ENCODE results near the gene RASL12.

RASL12 gene

GRCh38 chr15:65051266-65051665 is 16.5 kb downstream of the RASL12 start:
- Histone ChIP-seq H3K4me3 (ENCODE audit: insufficient read depth in 1 of 2, low read depth in 1 of 2, low read length in 2 of 2) (no peak overlapping the region), H4K8ac (ENCODE audit: low read length) (no peak overlapping the region), H3K79me1 (replicated peaks; ENCODE audit: low read length, poor library complexity, severe bottlenecking) (no peaks in the 10 kb centered on the region), H2BK120ac (ENCODE audit: low read depth, low read length) (no peak overlapping the region), H2BK15ac (ENCODE audit: low read depth, poor library complexity, severe bottlenecking) (no peak overlapping the region), H3K27me3 (ENCODE audit: control insufficient read depth in 1 of 2, insufficient read depth in 1 of 2, low read length in 2 of 2) (peaks cover 14 to 15% of the 10 kb centered on the region in 2 experiments), H3K23ac (ENCODE audit: low read length in 2 of 2) (no peak overlapping the region), H3K4me2 (ENCODE audit: low read length, poor library complexity, severe bottlenecking) (no peak overlapping the region), H2BK5ac (ENCODE audit: low read depth, low read length, poor library complexity, severe bottlenecking) (no peak overlapping the region), H3K9ac (ENCODE audit: low read length) (no peak overlapping the region), H3K14ac (ENCODE audit: low read length in 2 of 2) (no peak overlapping the region), H3K4ac (ENCODE audit: low read depth in 1 of 2, low read length in 2 of 2) (no peak overlapping the region), H2AK5ac (ENCODE audit: low read length, severe bottlenecking) (no peak overlapping the region), H3K18ac (ENCODE audit: low read depth in 1 of 2, low read length in 2 of 2) (no peak overlapping the region), H3K27ac (ENCODE audit: low read length, poor library complexity, severe bottlenecking) (no peak overlapping the region), H4K91ac (ENCODE audit: low read length) (no peak overlapping the region), H2BK12ac (ENCODE audit: low read length in 2 of 2) (no peak overlapping the region), H2AFZ (ENCODE audit: low read depth, low read length) (no peak overlapping the region), H3K9me3 (ENCODE audit: control insufficient read depth, low read length) (no peaks in the 10 kb centered on the region), H3K4me1 (ENCODE audit: control insufficient read depth, insufficient read depth, low read depth, low read length) (peaks cover 23% of the 10 kb centered on the region), H3K36me3 (ENCODE audit: control insufficient read depth in 1 of 2, insufficient read depth in 2 of 2, low read depth in 1 of 2, low read length in 2 of 2) (no peaks in the 10 kb centered on the region)
- DNase-seq, result no peak
- WGBS, result 100% methylated on average over 2 of the region's 2 CpGs

GRCh38 chr15:65050270-65050669 is 17.5 kb downstream of the RASL12 start:
- Histone ChIP-seq H3K23ac (ENCODE audit: low read length in 2 of 2) (no peak overlapping the region), H3K4me2 (ENCODE audit: low read length, poor library complexity, severe bottlenecking) (no peak overlapping the region), H2BK12ac (ENCODE audit: low read length in 2 of 2) (no peak overlapping the region), H3K4ac (ENCODE audit: low read depth in 1 of 2, low read length in 2 of 2) (no peak overlapping the region), H3K9me3 (ENCODE audit: control insufficient read depth, low read length) (no peaks in the 10 kb centered on the region), H2AK5ac (ENCODE audit: low read length, severe bottlenecking) (no peak overlapping the region), H3K4me1 (ENCODE audit: control insufficient read depth, insufficient read depth, low read depth, low read length) (peaks cover 17% of the 10 kb centered on the region), H4K91ac (ENCODE audit: low read length) (no peak overlapping the region), H3K27ac (ENCODE audit: low read length, poor library complexity, severe bottlenecking) (no peak overlapping the region), H3K27me3 (ENCODE audit: control insufficient read depth in 1 of 2, insufficient read depth in 1 of 2, low read length in 2 of 2) (peaks cover 11 to 15% of the 10 kb centered on the region in 2 experiments), H3K79me1 (replicated peaks; ENCODE audit: low read length, poor library complexity, severe bottlenecking) (no peaks in the 10 kb centered on the region), H3K9ac (ENCODE audit: low read length) (no peak overlapping the region), H2BK5ac (ENCODE audit: low read depth, low read length, poor library complexity, severe bottlenecking) (no peak overlapping the region), H3K36me3 (ENCODE audit: control insufficient read depth in 1 of 2, insufficient read depth in 2 of 2, low read depth in 1 of 2, low read length in 2 of 2) (no peaks in the 10 kb centered on the region), H2BK120ac (ENCODE audit: low read depth, low read length) (no peak overlapping the region), H2AFZ (ENCODE audit: low read depth, low read length) (no peak overlapping the region), H3K4me3 (ENCODE audit: insufficient read depth in 1 of 2, low read depth in 1 of 2, low read length in 2 of 2) (no peak overlapping the region), H3K18ac (ENCODE audit: low read depth in 1 of 2, low read length in 2 of 2) (no peak overlapping the region), H4K8ac (ENCODE audit: low read length) (no peak overlapping the region), H3K14ac (ENCODE audit: low read length in 2 of 2) (no peak overlapping the region), H2BK15ac (ENCODE audit: low read depth, poor library complexity, severe bottlenecking) (no peak overlapping the region)
- WGBS, result 38% methylated on average over 3 of the region's 4 CpGs
- no peak for DNase-seq

- no peak overlapping the region for H4K8ac ChIP-seq (ENCODE audit: low read length)
- peak overlapping the region; percentile 55 for H3K4me2 ChIP-seq (ENCODE audit: low read length, poor library complexity, severe bottlenecking)
- 23% methylated on average over 19 of the region's 19 CpGs for WGBS
- DNase-seq, result peak; percentile 88
- H3K9ac ChIP-seq (ENCODE audit: low read length), result peak overlapping the region; percentile 45
- no peak overlapping the region for H2BK120ac ChIP-seq (ENCODE audit: low read depth, low read length)
- H2BK12ac ChIP-seq (ENCODE audit: low read length in 2 of 2), result no peak overlapping the region
- no peak overlapping the region for H3K27ac ChIP-seq (ENCODE audit: low read length, poor library complexity, severe bottlenecking)
- H3K4ac ChIP-seq (ENCODE audit: low read depth in 1 of 2, low read length in 2 of 2), result no peak overlapping the region
- H3K14ac ChIP-seq (ENCODE audit: low read length in 2 of 2), result no peak overlapping the region
- no peak overlapping the region for H2BK5ac ChIP-seq (ENCODE audit: low read depth, low read length, poor library complexity, severe bottlenecking)
- H3K27me3 ChIP-seq (ENCODE audit: control insufficient read depth in 1 of 2, insufficient read depth in 1 of 2, low read length in 2 of 2), result peaks cover 11 to 15% of the 10 kb centered on the region in 2 experiments
- no peaks in the 10 kb centered on the region for H3K36me3 ChIP-seq (ENCODE audit: control insufficient read depth in 1 of 2, insufficient read depth in 2 of 2, low read depth in 1 of 2, low read length in 2 of 2)
- no peak overlapping the region for H4K91ac ChIP-seq (ENCODE audit: low read length)
- no peak overlapping the region for H3K18ac ChIP-seq (ENCODE audit: low read depth in 1 of 2, low read length in 2 of 2)
- H3K23ac ChIP-seq (ENCODE audit: low read length in 2 of 2), result no peak overlapping the region
- no peaks in the 10 kb centered on the region for H3K79me1 ChIP-seq (replicated peaks; ENCODE audit: low read length, poor library complexity, severe bottlenecking)
- H2AK5ac ChIP-seq (ENCODE audit: low read length, severe bottlenecking), result no peak overlapping the region
- H3K9me3 ChIP-seq (ENCODE audit: control insufficient read depth, low read length), result no peaks in the 10 kb centered on the region
- no peak overlapping the region for H2BK15ac ChIP-seq (ENCODE audit: low read depth, poor library complexity, severe bottlenecking)
- H3K4me3 ChIP-seq (ENCODE audit: insufficient read depth in 1 of 2, low read depth in 1 of 2, low read length in 2 of 2), result peak overlapping the region in 1 of 2 experiments; percentile 75
- peaks cover 16% of the 10 kb centered on the region for H3K4me1 ChIP-seq (ENCODE audit: control insufficient read depth, insufficient read depth, low read depth, low read length)
- no peak overlapping the region for H2AFZ ChIP-seq (ENCODE audit: low read depth, low read length)
These were observed 18.4 kb downstream of the RASL12 start for GRCh38 chr15:65049418-65049840.

DNA sequence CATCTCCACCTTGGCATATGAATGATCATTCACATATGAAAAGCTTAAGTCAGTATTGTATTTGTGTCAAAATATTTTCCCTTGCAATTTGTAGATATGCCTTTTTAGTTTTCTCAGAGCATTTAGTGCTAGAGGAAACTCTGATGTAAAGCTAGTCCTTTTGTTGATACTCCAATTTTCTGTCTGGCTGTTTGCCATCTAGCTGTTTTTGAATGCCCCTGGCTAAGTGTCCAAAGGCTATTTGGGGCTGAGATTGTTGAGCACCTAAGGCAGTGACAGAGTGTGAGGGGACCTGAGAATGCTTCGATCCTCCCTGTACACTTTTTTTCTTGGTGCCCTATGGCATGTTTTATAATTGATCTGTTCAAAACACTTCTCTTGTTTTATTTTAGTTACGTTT is 19.6 kb downstream of the RASL12 start:
- no peak overlapping the region for H4K91ac ChIP-seq (ENCODE audit: low read length)
- H2BK15ac ChIP-seq (ENCODE audit: low read depth, poor library complexity, severe bottlenecking), result no peak overlapping the region
- H3K36me3 ChIP-seq (ENCODE audit: control insufficient read depth in 1 of 2, insufficient read depth in 2 of 2, low read depth in 1 of 2, low read length in 2 of 2), result no peaks in the 10 kb centered on the region
- no peaks in the 10 kb centered on the region for H3K79me1 ChIP-seq (replicated peaks; ENCODE audit: low read length, poor library complexity, severe bottlenecking)
- no peak overlapping the region for H2BK5ac ChIP-seq (ENCODE audit: low read depth, low read length, poor library complexity, severe bottlenecking)
- no peak overlapping the region for H2BK120ac ChIP-seq (ENCODE audit: low read depth, low read length)
- H3K27me3 ChIP-seq (ENCODE audit: control insufficient read depth in 1 of 2, insufficient read depth in 1 of 2, low read length in 2 of 2), result peaks cover 5 to 15% of the 10 kb centered on the region in 2 experiments
- no peak overlapping the region for H2AK5ac ChIP-seq (ENCODE audit: low read length, severe bottlenecking)
- DNase-seq, result no peak
- no peak overlapping the region for H3K4me2 ChIP-seq (ENCODE audit: low read length, poor library complexity, severe bottlenecking)
- H3K27ac ChIP-seq (ENCODE audit: low read length, poor library complexity, severe bottlenecking), result no peak overlapping the region
- H3K4me3 ChIP-seq (ENCODE audit: insufficient read depth in 1 of 2, low read depth in 1 of 2, low read length in 2 of 2), result no peak overlapping the region
- no peak overlapping the region for H3K14ac ChIP-seq (ENCODE audit: low read length in 2 of 2)
- H3K4ac ChIP-seq (ENCODE audit: low read depth in 1 of 2, low read length in 2 of 2), result no peak overlapping the region
- no CpG with 5 or more reads among the region's 2 CpGs for WGBS
- H3K23ac ChIP-seq (ENCODE audit: low read length in 2 of 2), result no peak overlapping the region
- peaks cover 17% of the 10 kb centered on the region for H3K4me1 ChIP-seq (ENCODE audit: control insufficient read depth, insufficient read depth, low read depth, low read length)
- H3K18ac ChIP-seq (ENCODE audit: low read depth in 1 of 2, low read length in 2 of 2), result no peak overlapping the region
- no peak overlapping the region for H3K9ac ChIP-seq (ENCODE audit: low read length)
- H2AFZ ChIP-seq (ENCODE audit: low read depth, low read length), result no peak overlapping the region
- H4K8ac ChIP-seq (ENCODE audit: low read length), result no peak overlapping the region
- no peaks in the 10 kb centered on the region for H3K9me3 ChIP-seq (ENCODE audit: control insufficient read depth, low read length)
- H2BK12ac ChIP-seq (ENCODE audit: low read length in 2 of 2), result no peak overlapping the region
